ENCODE measurements around the gene JMJD1C.

- TF ChIP-seq CTCF (IDR thresholded peaks at IDR 0.05; ENCODE audit: low read depth, low read length, poor library complexity, severe bottlenecking) (no peak), EZH2phosphoT487 (IDR thresholded peaks at IDR 0.05; ENCODE audit: borderline replicate concordance, low read length) (no peak)
Observed at GRCh38 chr10:63265683-63266235, 200.0 kb downstream of the JMJD1C start.
